Hypothalamus (tissue), 51 donors: ENCODE results near the gene GAB2.
A peak's percentile ranks its signal among the peaks of the same experiment; 100 is the strongest.

ENCODE experiments used
- DNase-seq, 51 donors: peaks; one replicate each; lab custom pipeline; 2025; lab: John Stamatoyannopoulos, UW

Gene GAB2

GRCh38 chr11:78402847-78403246 is 14.8 kb downstream of the GAB2 start:
- DNase-seq = no peak

GRCh38 chr11:78400702-78401101 is 16.9 kb downstream of the GAB2 start:
- DNase-seq = no peak

- DNase-seq = no peak
These were observed 17.5 kb downstream of the GAB2 start for GRCh38 chr11:78400116-78400515.

- no peak for DNase-seq
These were observed 18.5 kb downstream of the GAB2 start for GRCh38 chr11:78399136-78399535.

- DNase-seq = no peak
These were observed 18.9 kb downstream of the GAB2 start for GRCh38 chr11:78398715-78399114.

- no peak for DNase-seq
These were observed 20.2 kb downstream of the GAB2 start for GRCh38 chr11:78397398-78397797.

GRCh38 chr11:78395597-78395996 is 22.0 kb downstream of the GAB2 start:
- DNase-seq = no peak

GRCh38 chr11:78392854-78393253 is 24.8 kb downstream of the GAB2 start:
- DNase-seq = no peak

GRCh38 chr11:78391424-78391823 is 26.2 kb downstream of the GAB2 start:
- no peak for DNase-seq

- DNase-seq = no peak
These were observed 26.8 kb downstream of the GAB2 start for GRCh38 chr11:78390809-78391208.

- no peak for DNase-seq
These were observed 31.2 kb downstream of the GAB2 start for GRCh38 chr11:78386215-78386941.

GRCh38 chr11:78385205-78385604 is 32.4 kb downstream of the GAB2 start:
- DNase-seq = no peak

- DNase-seq = no peak
These were observed 33.4 kb downstream of the GAB2 start for GRCh38 chr11:78384231-78384630.

- no peak for DNase-seq
These were observed 35.8 kb downstream of the GAB2 start for GRCh38 chr11:78381865-78382264.

GRCh38 chr11:78380615-78381051 is 37.0 kb downstream of the GAB2 start:
- no peak for DNase-seq

GRCh38 chr11:78379039-78379670 is 38.5 kb downstream of the GAB2 start:
- DNase-seq = no peak

- DNase-seq = no peak
These were observed 39.8 kb downstream of the GAB2 start for GRCh38 chr11:78377625-78378418.

GRCh38 chr11:78376858-78377257 is 40.8 kb downstream of the GAB2 start:
- no peak for DNase-seq

GRCh38 chr11:78374917-78375316 is 42.7 kb downstream of the GAB2 start:
- DNase-seq = no peak

GRCh38 chr11:78373689-78374088 is 43.9 kb downstream of the GAB2 start:
- DNase-seq = peak in 2 of 51 donors; percentile 15 to 16

GRCh38 chr11:78372114-78372768 is 45.4 kb downstream of the GAB2 start:
- DNase-seq = no peak
